Muscle of leg (tissue), 16 donors: ENCODE measurements around the gene SYT12. TPM values are rescaled to one million over a fixed set of nuclear protein-coding genes. Genes with fewer than 3 reads are reported as not detected.
A peak's percentile ranks its signal among the peaks of the same experiment; 100 is the strongest.

Source experiments
- DNase-seq: peaks from one replicate; pipeline ENCODE4 v3.0.0; 2013
- H3K27ac ChIP-seq: one replicate; pipeline ENCODE4 v1.5.1; 2013; ENCODE audit warnings: mild to moderate bottlenecking, low read length, control low read depth
- H3K27me3 ChIP-seq: one replicate; pipeline ENCODE4 v1.6.1; 2013; ENCODE audit warnings: low read length; ENCODE audit not compliant: control insufficient read depth, insufficient read depth
- H3K36me3 ChIP-seq: one replicate; pipeline ENCODE4 v1.6.1; 2013; ENCODE audit warnings: low read length; ENCODE audit not compliant: control insufficient read depth, insufficient read depth
- H3K4me1 ChIP-seq: one replicate; pipeline ENCODE4 v1.6.1; 2013; ENCODE audit warnings: low read length; ENCODE audit not compliant: control insufficient read depth, insufficient read depth
- H3K4me3 ChIP-seq: one replicate; pipeline ENCODE4 v1.5.1; 2013; ENCODE audit warnings: low read length, control low read depth
- H3K9me3 ChIP-seq: replicated peaks from 2 replicates; pipeline ENCODE4 v1.6.1; 2013; ENCODE audit warnings: low read depth, low read length; ENCODE audit not compliant: control insufficient read depth
- WGBS: methylation state at CpG from one replicate; pipeline ENCODE4 v1.1.5; 2013; ENCODE audit warnings: missing lambda C conversion rate; ENCODE audit not compliant: insufficient coverage; 5-methylcytosine and 5-hydroxymethylcytosine counted together
- long read RNA-seq, 11 donors: transcript quantifications; one replicate each; lab custom pipeline, GENCODE V29; 2026
- polyA plus RNA-seq, 8 donors: library from polyadenylated mRNA; unstranded; fragments of 120-200 nt; gene quantifications; one replicate each; pipeline versions ENCODE4 v1.2.1 to v1.2.3, GENCODE V29; 2013; ENCODE audit warnings: inconsistent platforms in 1 of 8, low replicate concordance in 1 of 8; ENCODE audit not compliant: insufficient read length in 8 of 8, insufficient read depth in 1 of 8
- total RNA-seq: library from RNA; stranded (reverse); fragments of 120-200 nt; gene quantifications from one replicate; pipeline ENCODE4 v1.2.4, GENCODE V29; 2013

SYT12 gene, protein sequence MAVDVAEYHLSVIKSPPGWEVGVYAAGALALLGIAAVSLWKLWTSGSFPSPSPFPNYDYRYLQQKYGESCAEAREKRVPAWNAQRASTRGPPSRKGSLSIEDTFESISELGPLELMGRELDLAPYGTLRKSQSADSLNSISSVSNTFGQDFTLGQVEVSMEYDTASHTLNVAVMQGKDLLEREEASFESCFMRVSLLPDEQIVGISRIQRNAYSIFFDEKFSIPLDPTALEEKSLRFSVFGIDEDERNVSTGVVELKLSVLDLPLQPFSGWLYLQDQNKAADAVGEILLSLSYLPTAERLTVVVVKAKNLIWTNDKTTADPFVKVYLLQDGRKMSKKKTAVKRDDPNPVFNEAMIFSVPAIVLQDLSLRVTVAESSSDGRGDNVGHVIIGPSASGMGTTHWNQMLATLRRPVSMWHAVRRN
- total RNA-seq = not detected
- under 1 TPM; 0.05 to 0.30 (median 0.07) TPM for polyA plus RNA-seq
- long read RNA-seq, donor 1 = 0 reads
- long read RNA-seq, donor 2 = 0 reads
- long read RNA-seq, donor 3 = 0 reads
- long read RNA-seq, donor 4 = 0 reads
- long read RNA-seq, donor 5 = 0 reads
- long read RNA-seq, donor 6 = 0 reads
- long read RNA-seq, donor 7 = 0 reads
- long read RNA-seq, donor 8 = 0 reads
- long read RNA-seq, donor 9 = 0 reads
- long read RNA-seq, donor 10 = 0 reads
- long read RNA-seq, donor 11 = 0 reads

DNA sequence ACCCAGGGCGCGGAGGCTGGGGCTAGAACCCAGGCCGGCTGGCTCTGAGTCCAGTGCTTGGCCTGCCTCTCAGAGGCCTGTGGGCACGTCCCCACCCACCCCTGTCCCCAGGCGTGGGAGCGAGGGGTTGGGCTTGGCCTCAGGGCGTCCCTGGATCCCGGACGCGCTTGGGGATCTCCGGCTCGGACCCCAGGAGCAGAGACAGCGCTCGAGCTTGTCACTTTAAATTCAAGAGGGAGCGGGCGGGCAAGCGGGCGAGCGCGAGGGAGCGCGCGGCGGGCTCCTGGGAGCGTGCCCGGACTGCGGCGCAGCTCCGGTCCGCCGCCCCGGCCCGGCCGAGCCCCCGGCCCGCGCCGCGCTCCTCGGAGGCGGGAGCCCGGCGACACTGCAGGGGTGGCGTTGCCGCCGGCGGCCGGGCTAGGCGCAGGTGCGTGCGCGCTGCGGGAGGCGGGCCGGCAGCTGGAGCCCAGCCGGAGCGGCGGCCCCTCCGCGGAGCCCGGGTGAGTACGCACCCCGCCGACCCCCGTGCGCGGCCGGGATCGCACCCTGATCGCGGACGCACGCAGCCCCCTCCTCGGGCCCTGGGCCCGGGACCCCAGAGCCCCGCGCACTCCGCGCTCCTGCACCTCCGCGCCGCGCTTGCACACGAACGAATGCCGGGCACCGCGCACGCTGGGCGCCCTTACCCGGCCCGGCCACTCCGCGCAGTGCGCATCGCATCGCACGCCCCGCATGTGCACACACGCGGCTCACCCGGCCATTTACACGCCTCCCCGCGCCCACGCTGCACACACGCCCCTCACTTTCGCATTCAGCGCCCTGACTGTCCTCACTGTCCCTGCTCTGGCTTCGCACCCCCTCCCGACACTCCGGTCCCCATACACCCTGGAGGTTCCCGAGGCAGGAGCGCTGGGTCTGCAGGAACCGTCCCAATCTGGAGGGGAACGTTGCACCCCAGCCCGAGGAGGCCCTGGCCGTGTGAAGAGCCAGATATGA, at the start of gene SYT12:
Gene SYT12 (plus strand): TSS at position 174 of the 996 bp plus-strand sequence. CDS start 7,011 bp downstream, outside the sequence.
- Histone ChIP-seq H3K4me3 (peak within 1 kb of the TSS; percentile 18), H3K27me3 (peaks cover 44% of the 10 kb centered on the region), H3K9me3 (no peaks in the 10 kb centered on the region), H3K4me1 (peaks cover 14% of the 10 kb centered on the region), H3K27ac (no peak within 1 kb of the TSS), H3K36me3 (no peaks in the 10 kb centered on the region)
- DNase-seq = no peak
- 1% methylated on average over 116 of the region's 118 CpGs for WGBS

DNA sequence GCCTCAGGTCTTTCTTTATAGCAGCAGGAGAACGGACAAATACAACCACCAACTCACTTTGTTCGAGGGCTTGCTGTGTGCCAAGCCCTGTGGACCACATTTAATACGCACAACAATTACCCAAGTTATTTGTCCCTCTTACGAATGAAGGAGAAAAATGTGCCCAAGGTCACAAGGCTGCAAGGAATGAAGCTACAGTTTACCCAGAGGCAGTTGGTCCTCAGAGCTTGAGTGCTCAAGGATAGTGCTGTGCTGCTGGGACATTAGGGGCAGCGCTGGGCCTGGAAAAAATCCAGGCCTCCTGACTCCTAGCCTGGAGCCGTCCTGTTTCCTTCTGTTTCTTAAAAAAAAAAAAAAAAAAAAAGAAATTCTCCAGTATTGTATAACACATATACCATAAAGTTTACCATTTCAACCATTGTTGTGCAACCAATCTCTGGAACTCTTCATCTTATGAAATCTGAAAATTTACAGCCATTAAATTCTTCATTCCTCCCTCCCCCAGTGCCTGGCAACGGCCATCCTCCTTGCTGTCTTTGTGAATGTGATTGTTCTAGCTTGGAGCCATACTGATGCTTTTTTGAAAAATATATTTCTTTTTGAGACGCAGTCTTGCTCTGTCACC, 48.9 kb upstream of the SYT12 start:
- DNase-seq = no peak
- Histone ChIP-seq H3K36me3 (no peaks in the 10 kb centered on the region), H3K27ac (no peak overlapping the region), H3K4me3 (no peak overlapping the region), H3K27me3 (peaks cover 2% of the 10 kb centered on the region), H3K4me1 (no peaks in the 10 kb centered on the region), H3K9me3 (peaks cover 3% of the 10 kb centered on the region)
- WGBS = 80% methylated on average over 2 of the region's 8 CpGs

DNA sequence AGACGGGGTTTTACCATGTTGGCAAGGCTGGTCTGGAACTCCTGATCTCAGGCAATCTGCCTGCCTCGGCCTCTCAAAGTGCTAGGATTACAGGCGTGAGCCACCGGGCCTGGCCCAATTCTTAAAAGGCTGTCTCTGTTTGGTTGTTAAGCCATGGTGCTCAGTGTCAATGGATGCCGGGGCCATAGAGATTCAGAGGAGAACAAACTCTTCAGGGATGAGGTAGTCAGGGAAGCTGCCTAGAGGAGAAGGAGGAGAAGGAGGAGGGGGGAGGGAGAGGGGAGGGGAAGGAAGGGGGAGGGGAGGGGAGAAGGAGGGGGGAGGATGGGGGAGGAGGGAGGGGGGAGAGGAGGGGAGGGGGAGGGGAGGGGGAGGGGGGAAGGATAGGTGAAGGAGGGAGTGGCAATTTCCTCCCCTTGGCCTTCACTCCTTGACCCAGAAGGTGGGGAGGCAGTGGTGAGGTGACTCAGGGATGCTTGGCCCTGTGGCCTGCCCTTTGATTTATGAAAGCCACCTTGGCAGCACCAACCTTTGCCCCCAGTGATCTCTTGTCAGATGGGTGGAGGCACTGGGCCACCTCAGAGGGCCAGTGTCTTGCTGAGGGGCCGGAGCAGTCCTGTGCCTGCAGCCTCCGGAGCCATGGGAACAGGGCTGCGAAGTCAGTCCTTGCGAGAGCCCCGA, 48.1 kb upstream of the SYT12 start, which contains the start of gene C11orf86:
Gene C11orf86 (plus strand): TSS at position 581 of the 681 bp plus-strand sequence. CDS start 59 bp downstream, at position 640.
- DNase-seq = no peak
- Histone ChIP-seq H3K4me3 (no peak within 1 kb of the TSS), H3K4me1 (no peaks in the 10 kb centered on the region), H3K9me3 (peaks cover 5% of the 10 kb centered on the region), H3K27me3 (peaks cover 2% of the 10 kb centered on the region), H3K27ac (no peak within 1 kb of the TSS), H3K36me3 (no peaks in the 10 kb centered on the region)
- WGBS = 58% methylated on average over 9 of the region's 10 CpGs

GRCh38 chr11:66975405-66976027, 47.4 kb upstream of the SYT12 start:
- H3K27me3 ChIP-seq = peaks cover 2% of the 10 kb centered on the region
- H3K27ac ChIP-seq = no peak overlapping the region
- WGBS = 58% methylated on average over 10 of the region's 11 CpGs
- H3K4me3 ChIP-seq = no peak overlapping the region
- H3K36me3 ChIP-seq = no peaks in the 10 kb centered on the region
- H3K4me1 ChIP-seq = no peaks in the 10 kb centered on the region
- DNase-seq = no peak
- H3K9me3 ChIP-seq = peaks cover 5% of the 10 kb centered on the region

DNA sequence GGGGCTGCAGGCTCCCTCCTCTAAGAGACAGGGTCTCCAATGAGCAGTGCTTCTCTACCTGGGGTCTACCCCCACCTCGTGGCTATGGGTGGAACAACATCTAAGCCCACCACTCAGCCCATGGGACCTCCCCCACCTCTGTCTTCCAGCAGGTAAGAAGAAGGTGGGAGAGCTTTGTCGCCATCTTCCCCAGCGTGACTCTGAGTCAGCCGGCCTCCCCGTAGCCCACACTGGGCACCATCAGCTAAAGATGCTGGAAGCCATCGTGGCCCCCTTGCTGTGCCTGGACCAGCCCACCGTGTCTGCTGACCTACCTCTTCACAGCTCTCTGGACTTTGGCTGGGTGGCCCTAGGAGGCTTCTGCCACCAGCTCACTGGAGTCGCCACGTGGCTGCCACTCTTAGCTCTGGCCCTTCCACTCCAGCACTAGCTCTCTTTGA, 46.9 kb upstream of the SYT12 start:
- WGBS = 52% methylated on average over 4 of the region's 9 CpGs
- Histone ChIP-seq H3K9me3 (peaks cover 5% of the 10 kb centered on the region), H3K36me3 (no peaks in the 10 kb centered on the region), H3K27me3 (peaks cover 2% of the 10 kb centered on the region), H3K4me3 (no peak overlapping the region), H3K4me1 (no peaks in the 10 kb centered on the region), H3K27ac (no peak overlapping the region)
- no peak for DNase-seq

GRCh38 chr11:66976925-66977324, 46.0 kb upstream of the SYT12 start:
- Histone ChIP-seq H3K9me3 (peaks cover 5% of the 10 kb centered on the region), H3K4me3 (no peak overlapping the region), H3K27ac (no peak overlapping the region), H3K36me3 (no peaks in the 10 kb centered on the region), H3K27me3 (peaks cover 2% of the 10 kb centered on the region), H3K4me1 (peaks cover 4% of the 10 kb centered on the region)
- 89% methylated on average over 3 of the region's 6 CpGs for WGBS
- DNase-seq = no peak

GRCh38 chr11:66978229-66978628, 44.7 kb upstream of the SYT12 start:
- Histone ChIP-seq H3K36me3 (no peaks in the 10 kb centered on the region), H3K27me3 (peaks cover 2% of the 10 kb centered on the region), H3K27ac (no peak overlapping the region), H3K4me3 (no peak overlapping the region), H3K4me1 (peaks cover 7% of the 10 kb centered on the region), H3K9me3 (peaks cover 5% of the 10 kb centered on the region)
- no CpG with 5 or more reads among the region's 2 CpGs for WGBS
- no peak for DNase-seq

DNA sequence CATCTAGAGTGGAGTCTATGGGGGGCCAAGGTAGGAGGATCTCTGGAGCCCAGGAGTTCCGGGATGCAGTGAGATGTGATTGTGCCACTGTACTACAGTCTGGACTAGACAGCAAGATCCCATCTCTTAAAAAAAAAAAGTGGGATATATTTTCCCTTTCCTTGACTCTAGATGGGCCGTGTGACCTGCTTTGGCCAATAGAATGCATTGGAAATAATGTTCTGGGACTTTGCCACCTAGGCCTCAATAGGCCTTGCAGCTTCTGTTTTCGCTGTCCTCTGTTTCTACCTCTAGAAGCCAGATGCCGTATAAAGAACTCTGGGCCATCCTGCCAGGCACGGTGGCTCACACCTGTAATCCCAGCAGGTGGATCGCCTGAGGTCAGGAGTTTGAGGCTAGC, 44.2 kb upstream of the SYT12 start:
- H3K36me3 ChIP-seq = no peaks in the 10 kb centered on the region
- DNase-seq = no peak
- peaks cover 2% of the 10 kb centered on the region for H3K27me3 ChIP-seq
- no peak overlapping the region for H3K4me3 ChIP-seq
- peaks cover 5% of the 10 kb centered on the region for H3K9me3 ChIP-seq
- peaks cover 7% of the 10 kb centered on the region for H3K4me1 ChIP-seq
- H3K27ac ChIP-seq = no peak overlapping the region
- WGBS = 100% methylated on average over 3 of the region's 6 CpGs
